Retinal pigment epithelial cell (primary cell): Measurements from ENCODE around the gene ZSCAN2.

Source experiments
- DNase-seq: peaks from one replicate; pipeline ENCODE4 v3.0.0-alpha.2; 2010; ENCODE audit warnings: low read depth
- H3K4me3 ChIP-seq: 2 replicates; pipeline ENCODE4 v1.5.1; 2011; ENCODE audit warnings: mild to moderate bottlenecking, low read length, control low read depth, moderate library complexity
- CTCF ChIP-seq: conservative IDR thresholded peaks from 2 replicates; pipeline ENCODE4 v1.5.1; 2011; ENCODE audit warnings: low read depth, low read length, control low read depth, inconsistent platforms

ZSCAN2 gene

GRCh38 chr15:84656972-84657371 lies 56.2 kb downstream of the ZSCAN2 start:
- DNase-seq, result no peak
- no peak overlapping the region for H3K4me3 ChIP-seq

GRCh38 chr15:84657748-84658079 lies 56.9 kb downstream of the ZSCAN2 start:
- peak overlapping the region; percentile 53 for H3K4me3 ChIP-seq
- TF ChIP-seq CTCF, result no peak
- no peak for DNase-seq

More at GRCh38 chr15:84656972-84657371, 56.2 kb downstream of the ZSCAN2 start:
- TF ChIP-seq CTCF, result no peak

GRCh38 chr15:84658080-84658787 lies 57.4 kb downstream of the ZSCAN2 start, which contains the start of gene NMB:
TSS of gene NMB (minus strand) at chr15:84658199. CDS start at chr15:84658152, 47 bp downstream.
- H3K4me3 ChIP-seq, result peak within 1 kb of the TSS; percentile 53
- peak; percentile 35 for TF ChIP-seq CTCF
- peak; percentile 50 for DNase-seq

- DNase-seq, result no peak
- peak overlapping the region; percentile 53 for H3K4me3 ChIP-seq
- TF ChIP-seq CTCF, result no peak
Observed at GRCh38 chr15:84658788-84659411, 58.1 kb downstream of the ZSCAN2 start.

- no peak for DNase-seq
- TF ChIP-seq CTCF, result no peak
- H3K4me3 ChIP-seq, result no peak overlapping the region
Observed at GRCh38 chr15:84659904-84660781, 59.3 kb downstream of the ZSCAN2 start.

GRCh38 chr15:84661001-84661400 lies 60.2 kb downstream of the ZSCAN2 start:
- H3K4me3 ChIP-seq, result no peak overlapping the region
- DNase-seq, result no peak
- no peak for TF ChIP-seq CTCF
